K562 (cell line): Measurements from ENCODE around the gene PACS1. TPM values are rescaled to one million over a fixed set of nuclear protein-coding genes. Genes with fewer than 3 reads are reported as not detected.

ENCODE experiments used
- ZNF224 ChIP-seq: sonication (generic); formaldehyde crosslinking; IDR thresholded peaks from 2 replicates; pipeline ENCODE4 v1.8.0; 2022; ENCODE audit warnings: mild to moderate bottlenecking, missing genetic modification reagents
- polyA plus RNA-seq, 8 experiments: library from polyadenylated mRNA; depleted of rRNA in 4 of 8; stranded (reverse) in 5 of 8; unstranded in 3 of 8; fragments of >200 nt; fragmentation: Nextera tagmentation in 2 of 8; fragmentation: Illumina TruSeq in 1 of 8; extraction: Ambion mirVana in 2 of 8; extraction: Trizol in 1 of 8; gene quantifications; 2 replicates each; pipeline versions ENCODE4 v1.2.1 to v1.2.3, GENCODE V29; 2011 to 2014; ENCODE audit warnings: inconsistent platforms in 1 of 8, missing spikeins in 1 of 8
- total RNA-seq, 7 experiments: library from RNA; depleted of rRNA in 6 of 7; stranded (reverse); fragments of >200 nt in 6 of 7; fragmentation: Illumina TruSeq in 2 of 7; extraction: Trizol in 2 of 7; gene quantifications; 2 replicates each; pipeline versions ENCODE4 v1.2.1 to v1.2.3, GENCODE V29; 2011 to 2021; ENCODE audit warnings: low replicate concordance in 1 of 7
- TF ChIP-seq, protein P1 (sequence below): fragments of 450-650 bp; IDR thresholded peaks from 2 replicates; pipeline ENCODE4 v1.6.1; 2016; ENCODE audit warnings: mild to moderate bottlenecking, moderate library complexity

The PACS1 gene
- total and polyA plus RNA-seq, 9 of the 15 experiments (the other 6 are each of a cell fraction or from before 2014, with no cell fraction given): 0.34 to 28.1 (median 8.5) TPM

DNA sequence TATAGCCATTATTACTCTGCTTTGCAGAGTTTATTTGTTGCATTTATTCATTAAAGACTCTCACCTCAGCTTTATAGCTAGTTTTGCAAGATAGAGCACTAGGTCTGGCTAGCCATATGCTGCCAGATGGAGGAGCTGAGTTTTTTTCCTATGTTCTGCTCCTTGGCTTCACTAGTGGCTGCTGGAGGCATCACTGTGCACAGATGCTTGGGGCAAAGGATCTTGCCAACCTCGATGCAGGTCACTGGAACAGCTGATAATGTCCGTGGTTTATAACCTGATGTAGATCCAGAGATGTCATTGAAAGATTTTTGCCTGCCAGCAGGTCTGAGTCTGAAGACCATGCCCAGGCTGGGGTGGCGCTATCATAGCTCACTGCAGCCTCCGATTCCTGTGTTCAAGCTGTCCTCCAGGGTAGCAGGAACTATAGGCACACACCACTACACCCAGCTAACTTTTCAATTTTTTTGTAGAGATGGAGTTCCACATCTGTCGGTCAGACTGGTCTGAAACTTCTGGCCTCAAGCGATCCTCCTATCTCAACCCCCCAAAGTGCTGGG lies 63.2 kb downstream of the PACS1 start (continued):
- TF ChIP-seq, protein P1, sequence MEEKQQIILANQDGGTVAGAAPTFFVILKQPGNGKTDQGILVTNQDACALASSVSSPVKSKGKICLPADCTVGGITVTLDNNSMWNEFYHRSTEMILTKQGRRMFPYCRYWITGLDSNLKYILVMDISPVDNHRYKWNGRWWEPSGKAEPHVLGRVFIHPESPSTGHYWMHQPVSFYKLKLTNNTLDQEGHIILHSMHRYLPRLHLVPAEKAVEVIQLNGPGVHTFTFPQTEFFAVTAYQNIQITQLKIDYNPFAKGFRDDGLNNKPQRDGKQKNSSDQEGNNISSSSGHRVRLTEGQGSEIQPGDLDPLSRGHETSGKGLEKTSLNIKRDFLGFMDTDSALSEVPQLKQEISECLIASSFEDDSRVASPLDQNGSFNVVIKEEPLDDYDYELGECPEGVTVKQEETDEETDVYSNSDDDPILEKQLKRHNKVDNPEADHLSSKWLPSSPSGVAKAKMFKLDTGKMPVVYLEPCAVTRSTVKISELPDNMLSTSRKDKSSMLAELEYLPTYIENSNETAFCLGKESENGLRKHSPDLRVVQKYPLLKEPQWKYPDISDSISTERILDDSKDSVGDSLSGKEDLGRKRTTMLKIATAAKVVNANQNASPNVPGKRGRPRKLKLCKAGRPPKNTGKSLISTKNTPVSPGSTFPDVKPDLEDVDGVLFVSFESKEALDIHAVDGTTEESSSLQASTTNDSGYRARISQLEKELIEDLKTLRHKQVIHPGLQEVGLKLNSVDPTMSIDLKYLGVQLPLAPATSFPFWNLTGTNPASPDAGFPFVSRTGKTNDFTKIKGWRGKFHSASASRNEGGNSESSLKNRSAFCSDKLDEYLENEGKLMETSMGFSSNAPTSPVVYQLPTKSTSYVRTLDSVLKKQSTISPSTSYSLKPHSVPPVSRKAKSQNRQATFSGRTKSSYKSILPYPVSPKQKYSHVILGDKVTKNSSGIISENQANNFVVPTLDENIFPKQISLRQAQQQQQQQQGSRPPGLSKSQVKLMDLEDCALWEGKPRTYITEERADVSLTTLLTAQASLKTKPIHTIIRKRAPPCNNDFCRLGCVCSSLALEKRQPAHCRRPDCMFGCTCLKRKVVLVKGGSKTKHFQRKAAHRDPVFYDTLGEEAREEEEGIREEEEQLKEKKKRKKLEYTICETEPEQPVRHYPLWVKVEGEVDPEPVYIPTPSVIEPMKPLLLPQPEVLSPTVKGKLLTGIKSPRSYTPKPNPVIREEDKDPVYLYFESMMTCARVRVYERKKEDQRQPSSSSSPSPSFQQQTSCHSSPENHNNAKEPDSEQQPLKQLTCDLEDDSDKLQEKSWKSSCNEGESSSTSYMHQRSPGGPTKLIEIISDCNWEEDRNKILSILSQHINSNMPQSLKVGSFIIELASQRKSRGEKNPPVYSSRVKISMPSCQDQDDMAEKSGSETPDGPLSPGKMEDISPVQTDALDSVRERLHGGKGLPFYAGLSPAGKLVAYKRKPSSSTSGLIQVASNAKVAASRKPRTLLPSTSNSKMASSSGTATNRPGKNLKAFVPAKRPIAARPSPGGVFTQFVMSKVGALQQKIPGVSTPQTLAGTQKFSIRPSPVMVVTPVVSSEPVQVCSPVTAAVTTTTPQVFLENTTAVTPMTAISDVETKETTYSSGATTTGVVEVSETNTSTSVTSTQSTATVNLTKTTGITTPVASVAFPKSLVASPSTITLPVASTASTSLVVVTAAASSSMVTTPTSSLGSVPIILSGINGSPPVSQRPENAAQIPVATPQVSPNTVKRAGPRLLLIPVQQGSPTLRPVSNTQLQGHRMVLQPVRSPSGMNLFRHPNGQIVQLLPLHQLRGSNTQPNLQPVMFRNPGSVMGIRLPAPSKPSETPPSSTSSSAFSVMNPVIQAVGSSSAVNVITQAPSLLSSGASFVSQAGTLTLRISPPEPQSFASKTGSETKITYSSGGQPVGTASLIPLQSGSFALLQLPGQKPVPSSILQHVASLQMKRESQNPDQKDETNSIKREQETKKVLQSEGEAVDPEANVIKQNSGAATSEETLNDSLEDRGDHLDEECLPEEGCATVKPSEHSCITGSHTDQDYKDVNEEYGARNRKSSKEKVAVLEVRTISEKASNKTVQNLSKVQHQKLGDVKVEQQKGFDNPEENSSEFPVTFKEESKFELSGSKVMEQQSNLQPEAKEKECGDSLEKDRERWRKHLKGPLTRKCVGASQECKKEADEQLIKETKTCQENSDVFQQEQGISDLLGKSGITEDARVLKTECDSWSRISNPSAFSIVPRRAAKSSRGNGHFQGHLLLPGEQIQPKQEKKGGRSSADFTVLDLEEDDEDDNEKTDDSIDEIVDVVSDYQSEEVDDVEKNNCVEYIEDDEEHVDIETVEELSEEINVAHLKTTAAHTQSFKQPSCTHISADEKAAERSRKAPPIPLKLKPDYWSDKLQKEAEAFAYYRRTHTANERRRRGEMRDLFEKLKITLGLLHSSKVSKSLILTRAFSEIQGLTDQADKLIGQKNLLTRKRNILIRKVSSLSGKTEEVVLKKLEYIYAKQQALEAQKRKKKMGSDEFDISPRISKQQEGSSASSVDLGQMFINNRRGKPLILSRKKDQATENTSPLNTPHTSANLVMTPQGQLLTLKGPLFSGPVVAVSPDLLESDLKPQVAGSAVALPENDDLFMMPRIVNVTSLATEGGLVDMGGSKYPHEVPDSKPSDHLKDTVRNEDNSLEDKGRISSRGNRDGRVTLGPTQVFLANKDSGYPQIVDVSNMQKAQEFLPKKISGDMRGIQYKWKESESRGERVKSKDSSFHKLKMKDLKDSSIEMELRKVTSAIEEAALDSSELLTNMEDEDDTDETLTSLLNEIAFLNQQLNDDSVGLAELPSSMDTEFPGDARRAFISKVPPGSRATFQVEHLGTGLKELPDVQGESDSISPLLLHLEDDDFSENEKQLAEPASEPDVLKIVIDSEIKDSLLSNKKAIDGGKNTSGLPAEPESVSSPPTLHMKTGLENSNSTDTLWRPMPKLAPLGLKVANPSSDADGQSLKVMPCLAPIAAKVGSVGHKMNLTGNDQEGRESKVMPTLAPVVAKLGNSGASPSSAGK: no peak
- TF ChIP-seq ZNF224 (CRISPR knock-in tag): no peak
- TF ChIP-seq, all 486 proteins: peak for 0
